Mesodermal cell (in vitro differentiated cells): ENCODE measurements around the gene MRPL27.

ENCODE experiments used
- H3K27ac ChIP-seq: 2 replicates; pipeline ENCODE4 v1.7.0; 2013; ENCODE audit warnings: mild to moderate bottlenecking, low read depth, low read length, moderate library complexity; ENCODE audit not compliant: severe bottlenecking
- H3K36me3 ChIP-seq: 2 replicates; pipeline ENCODE4 v1.7.1; 2013; ENCODE audit warnings: mild to moderate bottlenecking, low read length, moderate library complexity; ENCODE audit not compliant: control insufficient read depth, insufficient read depth
- H3K4me1 ChIP-seq: one replicate; pipeline ENCODE4 v1.7.1; 2013; ENCODE audit warnings: mild to moderate bottlenecking, low read length; ENCODE audit not compliant: insufficient read depth, control insufficient read depth, poor library complexity, severe bottlenecking
- H3K4me3 ChIP-seq: 2 replicates; pipeline ENCODE4 v1.7.0; 2013; ENCODE audit warnings: low read length, control low read depth, mild to moderate bottlenecking; ENCODE audit not compliant: insufficient read depth, poor library complexity, severe bottlenecking; ENCODE audit errors: extremely low read depth
- H3K9me3 ChIP-seq: 2 replicates; pipeline ENCODE4 v1.7.1; 2013; ENCODE audit warnings: mild to moderate bottlenecking, low read length, moderate library complexity; ENCODE audit not compliant: control insufficient read depth
- WGBS, 2 experiments: methylation state at CpG; one replicate each; pipeline ENCODE4 v1.1.5; 2013; ENCODE audit warnings: missing lambda C conversion rate in 2 of 2; ENCODE audit not compliant: insufficient coverage in 2 of 2; 5-methylcytosine and 5-hydroxymethylcytosine counted together

Gene MRPL27

DNA sequence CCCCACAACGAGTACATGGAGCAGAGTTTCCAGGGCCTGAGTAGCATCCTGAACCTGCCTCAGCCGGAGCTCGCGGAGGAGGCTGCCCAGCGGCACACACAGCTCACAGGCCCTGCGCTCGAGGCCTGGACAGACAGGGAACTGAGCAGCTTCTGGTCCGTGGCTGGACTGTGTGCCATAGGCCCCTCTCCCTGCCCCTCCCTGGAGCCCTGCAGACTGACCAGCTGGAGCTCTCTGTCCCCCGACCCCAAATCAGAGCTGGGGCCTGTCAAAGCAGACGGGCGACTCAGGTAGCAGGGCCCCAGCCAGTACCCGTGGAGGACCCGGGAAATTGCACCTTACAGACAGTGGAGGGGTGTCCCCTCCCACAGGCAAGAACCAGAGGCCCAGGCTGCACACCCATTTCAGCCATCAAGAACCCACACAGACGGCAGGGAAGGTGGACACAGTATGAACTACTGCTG, 13.0 kb downstream of the MRPL27 start:
- H3K4me1 ChIP-seq: peaks cover 27% of the 10 kb centered on the region
- no peak overlapping the region for H3K4me3 ChIP-seq
- H3K36me3 ChIP-seq: peaks cover 51% of the 10 kb centered on the region
- 97% methylated on average over 12 to 14 of the region's 14 CpGs for WGBS, 2 experiments
- H3K9me3 ChIP-seq: no peaks in the 10 kb centered on the region
- H3K27ac ChIP-seq: no peak overlapping the region

DNA sequence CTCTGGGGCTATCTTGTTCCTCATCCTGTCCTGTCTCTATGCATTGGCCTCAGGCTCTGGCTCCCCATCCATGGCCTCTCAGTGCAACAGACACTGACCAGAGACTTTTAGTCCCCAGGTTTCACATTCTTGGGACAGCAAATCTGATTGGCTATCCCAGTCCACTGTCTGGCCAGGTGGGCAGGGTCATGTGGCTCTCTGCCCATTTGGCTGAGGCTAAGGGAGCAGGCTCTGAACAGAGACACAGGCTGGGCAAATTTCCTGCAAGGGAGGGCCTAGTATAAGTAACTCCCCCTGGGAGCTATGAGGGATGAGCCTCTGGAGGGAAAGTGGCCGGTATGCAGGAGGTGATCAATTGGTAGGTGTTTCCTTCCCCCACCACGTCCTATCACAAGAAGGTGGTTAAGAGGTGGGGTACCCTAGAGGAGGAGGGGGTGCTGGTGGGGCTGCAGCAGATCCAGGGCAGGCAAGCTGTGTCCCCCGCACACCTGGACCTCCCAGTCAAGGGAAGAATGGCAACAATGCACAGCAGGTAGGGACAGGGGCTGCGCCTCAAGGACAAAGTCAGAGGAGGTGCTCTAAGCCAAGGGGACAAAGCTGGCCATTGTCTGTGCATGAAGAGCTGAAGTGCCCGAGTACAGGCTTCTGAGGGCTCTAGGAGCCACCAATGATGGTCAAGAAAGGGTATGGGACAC, 13.8 kb downstream of the MRPL27 start:
- 96 to 97% methylated on average over 3 to 4 of the region's 5 CpGs for WGBS, 2 experiments
- H3K27ac ChIP-seq: no peak overlapping the region
- peaks cover 18% of the 10 kb centered on the region for H3K4me1 ChIP-seq
- H3K36me3 ChIP-seq: peaks cover 60% of the 10 kb centered on the region
- H3K9me3 ChIP-seq: no peaks in the 10 kb centered on the region
- no peak overlapping the region for H3K4me3 ChIP-seq

DNA sequence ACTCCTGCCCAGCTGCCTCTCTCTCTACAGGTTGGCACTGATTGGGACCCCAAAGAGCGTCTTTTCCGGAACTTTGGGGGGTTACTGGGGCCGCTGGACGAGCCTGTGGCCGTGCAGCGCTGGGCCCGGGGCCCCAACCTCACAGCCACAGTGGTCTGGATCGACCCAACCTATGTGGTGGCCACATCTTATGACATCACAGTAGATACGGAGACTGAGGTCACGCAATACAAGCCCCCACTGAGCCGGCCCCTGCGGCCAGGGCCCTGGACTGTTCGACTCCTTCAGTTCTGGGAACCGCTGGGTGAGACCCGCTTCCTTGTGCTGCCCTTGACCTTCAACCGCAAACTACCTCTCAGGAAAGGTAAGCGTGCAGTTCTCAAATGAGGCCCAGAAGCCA, 14.8 kb downstream of the MRPL27 start:
- Histone ChIP-seq H3K36me3 (peaks cover 68% of the 10 kb centered on the region), H3K4me1 (peaks cover 8% of the 10 kb centered on the region), H3K9me3 (no peaks in the 10 kb centered on the region), H3K4me3 (no peak overlapping the region), H3K27ac (no peak overlapping the region)
- 94 to 97% methylated on average over 16 to 17 of the region's 17 CpGs for WGBS, 2 experiments

DNA sequence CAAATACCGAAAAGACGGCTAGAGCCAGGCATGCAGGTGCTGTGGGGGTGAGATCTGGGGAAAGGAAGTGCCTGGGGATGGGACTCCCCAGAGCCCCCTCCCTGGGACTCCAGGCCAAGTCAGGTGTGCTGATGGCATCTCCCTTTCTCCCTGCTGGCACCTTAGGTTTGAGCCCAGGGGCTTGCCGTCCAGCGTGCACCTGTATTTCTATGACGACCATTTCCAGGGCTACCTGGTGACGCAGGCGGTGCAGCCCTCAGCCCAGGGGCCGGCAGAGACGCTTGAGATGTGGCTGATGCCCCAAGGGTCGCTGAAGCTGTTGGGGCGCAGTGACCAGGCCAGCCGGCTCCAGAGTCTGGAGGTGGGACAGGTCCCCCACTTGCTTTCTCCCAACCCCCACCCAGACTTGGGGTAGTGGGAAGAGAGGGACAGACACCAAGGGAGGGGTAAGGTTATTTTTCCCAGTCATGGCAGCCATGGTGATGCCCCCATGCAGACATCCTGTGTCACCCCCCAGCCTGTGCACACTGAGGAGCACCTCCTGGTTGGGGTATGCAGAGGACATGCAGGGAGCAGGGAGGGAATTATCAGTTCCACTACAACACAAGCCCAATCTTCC, 16.0 kb downstream of the MRPL27 start:
- H3K36me3 ChIP-seq: peaks cover 80% of the 10 kb centered on the region
- H3K9me3 ChIP-seq: no peaks in the 10 kb centered on the region
- H3K4me3 ChIP-seq: no peak overlapping the region
- H3K4me1 ChIP-seq: peaks cover 2% of the 10 kb centered on the region
- no peak overlapping the region for H3K27ac ChIP-seq
- WGBS, 2 experiments: 95 to 98% methylated on average over 7 of the region's 12 CpGs

DNA sequence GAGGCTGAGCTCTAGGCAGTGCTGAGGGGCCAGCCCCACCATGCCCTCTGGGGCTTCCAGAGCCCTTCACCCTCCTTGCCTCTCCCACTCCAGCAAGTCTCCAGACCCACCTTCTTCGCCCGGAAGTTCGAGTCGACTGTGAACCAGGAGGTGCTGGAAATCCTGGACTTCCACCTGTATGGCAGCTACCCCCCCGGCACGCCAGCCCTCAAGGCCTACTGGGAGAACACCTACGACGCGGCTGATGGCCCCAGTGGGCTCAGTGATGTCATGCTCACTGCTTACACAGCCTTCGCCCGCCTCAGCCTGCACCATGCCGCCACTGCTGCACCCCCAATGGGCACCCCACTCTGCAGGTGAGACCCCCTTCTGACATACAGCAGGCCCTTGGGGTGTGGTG, 16.6 kb downstream of the MRPL27 start:
- Histone ChIP-seq H3K27ac (no peak overlapping the region), H3K36me3 (peaks cover 86% of the 10 kb centered on the region), H3K9me3 (no peaks in the 10 kb centered on the region), H3K4me3 (no peak overlapping the region), H3K4me1 (no peaks in the 10 kb centered on the region)
- 98% methylated on average over 6 to 9 of the region's 12 CpGs for WGBS, 2 experiments

DNA sequence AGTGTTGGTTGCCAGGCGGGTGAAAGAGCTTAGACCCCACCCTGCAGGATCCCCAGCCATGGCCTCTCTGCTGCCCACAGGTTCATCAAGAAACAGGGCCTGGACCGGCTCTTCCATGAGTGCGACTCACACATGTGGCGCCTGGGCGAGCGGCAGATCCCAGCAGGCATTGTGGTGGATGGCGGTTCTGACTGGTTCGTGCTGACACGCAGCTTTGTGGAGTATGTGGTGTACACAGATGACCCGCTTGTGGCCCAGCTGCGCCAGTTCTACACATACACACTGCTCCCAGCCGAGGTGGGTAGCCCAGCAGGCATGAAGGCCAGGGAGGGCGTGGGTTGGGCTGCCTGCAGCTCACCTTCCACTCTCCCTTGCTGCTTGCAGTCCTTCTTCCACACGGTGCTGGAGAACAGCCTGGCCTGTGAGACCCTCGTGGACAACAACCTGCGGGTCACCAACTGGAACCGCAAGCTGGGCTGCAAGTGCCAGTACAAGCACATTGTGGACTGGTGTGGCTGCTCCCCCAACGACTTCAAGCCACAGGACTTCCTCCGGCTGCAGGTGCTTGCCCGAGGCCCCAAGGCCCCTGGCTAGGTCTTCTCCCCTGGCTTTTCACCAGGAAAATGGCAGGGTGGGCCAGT, 17.2 kb downstream of the MRPL27 start:
- H3K4me1 ChIP-seq: no peaks in the 10 kb centered on the region
- H3K4me3 ChIP-seq: no peak overlapping the region
- H3K27ac ChIP-seq: no peak overlapping the region
- H3K36me3 ChIP-seq: peaks cover 86% of the 10 kb centered on the region
- no peaks in the 10 kb centered on the region for H3K9me3 ChIP-seq
- 95% methylated on average over 18 of the region's 20 CpGs for WGBS, 2 experiments

DNA sequence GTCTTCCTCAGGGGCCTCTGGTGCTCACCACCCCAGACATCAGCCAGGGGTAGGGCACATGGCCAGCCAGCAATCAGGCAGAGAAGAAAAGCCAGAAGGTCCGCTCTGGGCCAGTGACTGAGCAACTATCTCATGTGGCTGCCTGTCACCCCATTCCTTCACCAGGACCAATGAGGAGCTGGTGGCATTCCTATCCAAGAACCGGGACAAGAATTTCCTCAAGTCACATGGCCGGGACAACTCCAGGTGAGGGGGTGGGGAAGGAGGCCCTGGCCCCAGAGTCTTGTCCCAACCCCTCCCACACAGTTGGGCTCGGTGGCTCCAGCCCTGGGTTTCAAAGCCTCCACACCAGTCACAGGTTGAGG, 17.7 kb downstream of the MRPL27 start:
- WGBS, 2 experiments: 100% methylated on average over 1 of the region's 4 CpGs; no CpG with 5 or more reads in 1 of the 2 experiments
- H3K4me1 ChIP-seq: no peaks in the 10 kb centered on the region
- H3K36me3 ChIP-seq: peaks cover 86% of the 10 kb centered on the region

DNA sequence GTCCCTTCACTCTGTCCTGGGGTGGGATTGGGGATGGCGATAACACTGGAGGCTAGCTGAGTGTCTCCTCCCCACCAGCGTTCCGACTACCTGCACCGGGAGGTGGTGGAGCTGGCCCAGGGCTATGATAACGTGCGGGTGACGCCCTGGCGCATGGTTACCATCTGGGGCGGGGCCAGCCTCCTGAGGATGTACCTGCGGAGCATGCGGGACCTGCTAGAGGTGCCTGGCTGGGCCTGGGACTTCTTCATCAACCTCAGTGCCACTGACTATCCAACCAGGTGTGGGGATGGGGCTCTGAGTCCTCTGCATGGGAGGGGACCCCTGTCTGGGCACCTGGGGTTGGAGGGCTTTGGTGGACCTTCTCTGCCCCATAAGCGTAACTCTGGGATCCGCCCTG, 18.2 kb downstream of the MRPL27 start:
- WGBS, 2 experiments: 96 to 97% methylated on average over 10 of the region's 13 CpGs
- no peak overlapping the region for H3K27ac ChIP-seq
- H3K36me3 ChIP-seq: peaks cover 82% of the 10 kb centered on the region

More for the DNA sequence above, 17.7 kb downstream of the MRPL27 start:
- Histone ChIP-seq H3K9me3 (no peaks in the 10 kb centered on the region), H3K27ac (no peak overlapping the region), H3K4me3 (no peak overlapping the region)

DNA sequence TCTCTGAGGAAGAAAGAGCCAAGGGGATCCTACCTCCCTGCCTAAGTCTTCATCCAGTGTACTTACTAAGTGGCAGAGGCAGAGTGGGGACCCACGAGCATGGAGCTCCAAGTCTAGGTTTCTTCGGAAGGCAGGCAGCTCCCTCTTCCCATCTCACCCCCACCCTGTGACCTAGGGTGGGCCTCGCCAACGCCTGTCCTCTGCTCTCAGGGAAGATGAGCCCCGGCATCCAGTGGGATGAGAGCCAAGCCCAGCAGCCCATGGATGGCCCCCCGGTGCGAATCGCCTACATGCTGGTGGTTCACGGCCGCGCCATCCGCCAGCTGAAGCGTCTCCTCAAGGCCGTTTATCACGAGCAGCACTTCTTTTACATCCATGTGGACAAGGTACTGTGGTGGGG, 18.8 kb downstream of the MRPL27 start:
- Histone ChIP-seq H3K27ac (no peak overlapping the region), H3K4me3 (no peak overlapping the region), H3K4me1 (peaks cover 2% of the 10 kb centered on the region), H3K36me3 (peaks cover 80% of the 10 kb centered on the region), H3K9me3 (no peaks in the 10 kb centered on the region)
- WGBS, 2 experiments: 96 to 99% methylated on average over 12 to 15 of the region's 15 CpGs

More for the DNA sequence above, 18.2 kb downstream of the MRPL27 start:
- H3K4me3 ChIP-seq: no peak overlapping the region
- no peaks in the 10 kb centered on the region for H3K9me3 ChIP-seq
- no peaks in the 10 kb centered on the region for H3K4me1 ChIP-seq

DNA sequence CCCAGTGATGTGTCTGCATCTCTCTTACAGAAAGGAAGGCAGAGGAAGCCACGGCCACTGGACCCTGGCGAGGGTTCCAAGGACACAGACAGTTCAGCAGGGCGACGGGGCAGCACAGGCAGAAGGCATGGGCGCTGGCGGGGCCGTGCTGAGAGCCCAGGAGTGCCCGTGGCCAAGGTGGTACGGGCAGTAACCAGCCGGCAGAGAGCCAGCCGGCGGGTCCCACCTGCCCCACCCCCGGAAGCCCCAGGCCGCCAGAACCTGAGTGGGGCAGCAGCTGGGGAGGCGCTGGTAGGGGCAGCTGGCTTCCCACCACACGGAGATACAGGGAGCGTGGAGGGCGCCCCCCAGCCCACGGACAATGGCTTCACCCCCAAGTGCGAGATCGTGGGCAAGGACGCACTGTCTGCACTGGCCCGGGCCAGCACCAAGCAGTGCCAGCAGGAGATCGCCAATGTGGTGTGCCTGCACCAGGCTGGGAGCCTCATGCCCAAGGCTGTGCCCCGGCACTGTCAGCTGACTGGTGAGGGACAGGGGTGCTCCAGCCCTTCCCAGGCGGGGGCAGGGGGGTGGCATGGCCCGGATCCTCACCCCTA, 19.3 kb downstream of the MRPL27 start:
- Histone ChIP-seq H3K4me3 (no peak overlapping the region), H3K9me3 (no peaks in the 10 kb centered on the region), H3K36me3 (peaks cover 75% of the 10 kb centered on the region), H3K27ac (no peak overlapping the region), H3K4me1 (peaks cover 7% of the 10 kb centered on the region)
- 96 to 97% methylated on average over 24 to 26 of the region's 27 CpGs for WGBS, 2 experiments
